GM12864 (cell line): ENCODE results near the gene MRPL14.

Experiments
- DNase-seq: peaks from one replicate; pipeline ENCODE4 v3.0.0-alpha.2; 2011; ENCODE audit warnings: low read depth
- H3K4me3 ChIP-seq: 2 replicates; pipeline ENCODE4 v1.5.1; 2011; ENCODE audit warnings: mild to moderate bottlenecking, low read depth, low read length, control low read depth
- TF ChIP-seq, protein P1 (sequence below): IDR thresholded peaks from 2 replicates; pipeline ENCODE4 v1.5.1; 2011; ENCODE audit warnings: low read depth, mild to moderate bottlenecking, moderate library complexity, low read length, control low read depth, inconsistent platforms; ENCODE audit errors: missing control alignments

MRPL14 gene

DNA sequence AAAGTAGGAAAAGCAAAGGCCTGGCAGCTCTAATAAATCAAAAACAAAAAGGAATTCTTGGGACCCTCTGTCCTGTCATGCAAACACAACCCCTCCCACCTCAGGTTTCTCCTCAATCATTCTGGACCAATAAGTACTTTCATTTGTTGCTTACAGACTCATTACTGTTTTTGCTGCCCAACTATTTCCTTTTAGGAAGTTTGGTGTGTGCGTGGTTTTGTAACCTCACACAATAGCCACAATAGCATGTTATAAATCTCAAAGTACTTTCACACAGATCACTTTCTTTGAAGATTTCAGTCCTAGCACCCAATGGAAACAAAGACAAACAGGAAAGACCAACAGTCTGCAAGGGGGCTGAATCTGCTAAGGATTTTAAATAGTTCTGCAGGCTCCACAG is 4.5 kb downstream of the MRPL14 start:
- no peak overlapping the region; the same call in 1 of the 2 replicates for H3K4me3 ChIP-seq
- TF ChIP-seq, protein P1, sequence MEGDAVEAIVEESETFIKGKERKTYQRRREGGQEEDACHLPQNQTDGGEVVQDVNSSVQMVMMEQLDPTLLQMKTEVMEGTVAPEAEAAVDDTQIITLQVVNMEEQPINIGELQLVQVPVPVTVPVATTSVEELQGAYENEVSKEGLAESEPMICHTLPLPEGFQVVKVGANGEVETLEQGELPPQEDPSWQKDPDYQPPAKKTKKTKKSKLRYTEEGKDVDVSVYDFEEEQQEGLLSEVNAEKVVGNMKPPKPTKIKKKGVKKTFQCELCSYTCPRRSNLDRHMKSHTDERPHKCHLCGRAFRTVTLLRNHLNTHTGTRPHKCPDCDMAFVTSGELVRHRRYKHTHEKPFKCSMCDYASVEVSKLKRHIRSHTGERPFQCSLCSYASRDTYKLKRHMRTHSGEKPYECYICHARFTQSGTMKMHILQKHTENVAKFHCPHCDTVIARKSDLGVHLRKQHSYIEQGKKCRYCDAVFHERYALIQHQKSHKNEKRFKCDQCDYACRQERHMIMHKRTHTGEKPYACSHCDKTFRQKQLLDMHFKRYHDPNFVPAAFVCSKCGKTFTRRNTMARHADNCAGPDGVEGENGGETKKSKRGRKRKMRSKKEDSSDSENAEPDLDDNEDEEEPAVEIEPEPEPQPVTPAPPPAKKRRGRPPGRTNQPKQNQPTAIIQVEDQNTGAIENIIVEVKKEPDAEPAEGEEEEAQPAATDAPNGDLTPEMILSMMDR: no peak
- no peak for DNase-seq

DNA sequence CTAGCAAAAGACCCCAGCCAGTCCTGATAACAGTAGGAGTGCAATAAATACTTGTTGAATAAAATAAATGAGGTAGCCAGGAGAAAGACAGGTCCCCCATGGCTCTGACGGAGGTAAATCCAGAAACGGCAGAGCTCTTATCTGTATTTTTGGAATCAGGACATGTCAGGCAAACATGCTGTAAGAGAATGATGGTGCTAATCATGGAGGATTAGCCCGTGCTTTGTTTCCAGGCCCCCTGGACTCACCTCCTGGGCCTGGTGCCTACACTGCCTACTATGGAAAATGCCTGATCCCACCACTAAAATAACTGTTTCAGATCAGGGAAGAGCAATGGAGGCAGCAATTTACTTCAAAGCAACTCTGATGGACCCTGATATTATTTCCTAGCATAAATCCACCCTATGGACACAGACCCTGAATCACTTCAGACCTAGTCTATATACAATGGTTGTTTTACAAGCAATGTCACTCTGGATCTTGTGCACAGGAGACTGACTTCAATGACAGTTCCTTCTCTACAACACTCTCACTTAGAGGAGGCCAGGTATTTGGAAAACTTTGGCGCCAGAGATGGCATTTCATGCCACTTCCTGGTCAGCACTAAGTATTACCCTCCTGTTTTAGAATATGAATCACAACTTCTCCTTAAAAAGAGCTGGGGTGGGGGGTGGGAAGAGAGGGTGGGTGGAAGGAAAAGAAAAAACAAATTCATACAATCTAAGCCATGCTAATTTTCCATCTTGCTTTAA is 6.4 kb downstream of the MRPL14 start:
- TF ChIP-seq, protein P1: no peak
- no peak for DNase-seq
- no peak overlapping the region for H3K4me3 ChIP-seq

DNA sequence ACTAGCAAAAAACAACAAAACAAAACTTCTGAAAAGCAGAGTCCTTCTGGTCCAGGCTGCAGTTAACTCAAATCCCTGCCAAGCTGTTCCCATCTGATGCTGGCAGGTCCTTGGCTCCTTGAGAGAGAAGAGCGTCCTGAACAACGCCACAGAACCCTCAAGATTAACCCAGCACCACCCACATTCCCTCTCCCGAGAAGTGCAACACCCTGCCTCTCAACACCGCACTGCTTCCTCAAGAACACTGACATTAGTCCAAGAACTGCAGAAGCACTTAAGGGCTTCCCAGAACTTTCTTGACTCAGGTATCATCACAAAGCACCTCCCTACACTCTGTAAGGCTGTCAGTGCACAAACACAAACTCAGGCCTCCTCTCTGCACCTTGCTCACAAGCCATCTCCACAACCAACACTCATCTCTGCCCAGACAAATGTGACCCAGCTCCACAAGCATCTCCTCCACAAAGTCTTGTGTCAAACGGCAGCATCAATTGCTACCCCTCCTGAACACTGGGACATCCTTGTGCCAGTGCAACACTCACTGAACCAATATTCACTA is 7.5 kb downstream of the MRPL14 start:
- DNase-seq: no peak
- H3K4me3 ChIP-seq: no peak overlapping the region
- TF ChIP-seq, protein P1: no peak

DNA sequence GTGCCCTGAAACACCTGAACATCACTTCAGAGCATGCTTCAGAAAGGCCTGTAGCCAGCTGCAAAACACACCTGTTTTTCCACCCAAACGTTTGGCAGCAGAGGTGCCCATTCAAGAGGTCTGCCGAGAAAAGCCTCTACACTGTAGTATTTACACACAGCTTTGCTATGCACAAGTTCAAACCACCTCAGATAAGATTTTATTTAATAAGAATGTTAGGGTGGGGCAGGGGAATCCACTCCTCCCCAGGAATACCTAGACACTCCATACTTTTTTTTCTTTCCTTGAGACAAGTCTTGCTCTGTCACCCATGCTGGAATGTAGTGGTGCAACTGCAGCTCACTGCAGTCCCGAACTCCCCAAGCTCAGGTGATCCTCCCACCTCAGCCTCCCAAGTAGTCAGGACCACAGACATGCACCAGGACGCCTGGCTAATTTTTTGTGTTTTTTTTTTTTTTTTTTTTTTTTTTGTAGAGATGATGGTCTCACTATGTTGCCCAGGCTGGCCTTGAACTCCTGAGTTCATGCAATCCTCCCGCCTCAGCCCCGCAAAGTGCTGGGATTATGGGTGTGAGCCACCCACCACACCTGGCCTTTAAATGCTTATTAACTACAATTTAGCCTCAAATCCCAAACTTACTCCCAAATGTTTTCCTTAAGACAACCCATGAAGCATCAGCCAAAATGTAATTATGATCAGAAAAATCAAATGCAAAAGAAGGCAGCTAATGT is 9.7 kb downstream of the MRPL14 start:
- TF ChIP-seq, protein P1: no peak
- DNase-seq: no peak
- no peak overlapping the region for H3K4me3 ChIP-seq

DNA sequence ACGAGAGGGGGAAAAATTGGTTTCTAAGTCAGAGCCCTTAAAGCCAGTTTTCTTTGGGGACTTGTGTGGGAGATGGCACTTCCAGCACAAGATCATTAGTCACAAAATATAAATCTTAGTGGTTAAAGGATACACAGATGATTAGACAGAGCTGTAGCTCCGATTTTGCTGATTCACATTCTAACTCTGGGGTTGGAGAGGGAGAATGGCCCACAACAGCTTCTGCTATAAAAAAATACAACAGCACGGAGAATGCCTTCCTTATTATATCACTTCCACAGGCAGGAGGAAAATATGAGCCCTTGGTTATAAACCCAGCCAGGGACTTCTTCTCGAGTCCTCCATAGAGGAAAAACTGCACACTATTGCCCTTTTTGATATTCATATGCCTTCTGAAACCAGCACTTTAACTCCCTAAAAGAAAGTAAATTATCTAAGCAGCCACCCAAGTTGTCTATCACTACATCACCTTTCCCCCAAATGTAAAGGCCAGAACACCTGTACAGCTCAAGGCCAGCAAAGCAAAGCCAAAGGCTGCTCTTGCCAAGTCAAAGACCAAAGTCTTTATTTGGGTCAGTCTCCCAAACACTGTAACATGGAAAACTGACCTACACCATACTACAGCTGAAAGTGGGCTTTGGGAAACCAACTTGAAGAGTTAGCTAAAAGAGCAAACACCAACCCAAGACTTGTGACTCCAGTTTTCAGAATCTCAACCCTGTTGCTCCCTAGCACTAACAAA is 10.4 kb downstream of the MRPL14 start:
- TF ChIP-seq, protein P1: no peak
- DNase-seq: no peak
- H3K4me3 ChIP-seq: no peak overlapping the region

DNA sequence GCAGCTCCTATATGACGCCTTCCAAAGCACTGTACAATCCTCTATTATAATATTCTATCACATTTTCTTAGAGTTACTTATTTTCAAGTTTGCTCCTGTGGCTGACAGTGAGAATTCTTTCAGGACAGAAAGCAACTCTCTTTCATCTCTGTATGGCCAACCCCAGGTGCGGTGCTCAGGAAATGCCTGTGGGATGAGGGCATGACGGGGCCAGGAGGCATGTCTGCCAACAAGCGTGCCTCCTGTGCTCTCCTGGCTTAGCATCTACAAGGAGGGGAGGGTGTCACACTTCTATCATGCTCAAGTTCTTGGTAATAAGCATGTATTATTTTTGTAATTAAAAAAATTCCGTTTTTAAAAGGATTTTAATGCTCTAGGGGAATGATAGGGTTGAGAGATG is 11.4 kb downstream of the MRPL14 start:
- H3K4me3 ChIP-seq: no peak overlapping the region

More for the DNA sequence above, 11.4 kb downstream of the MRPL14 start:
- TF ChIP-seq, protein P1: no peak
- DNase-seq: no peak
